ENCODE measurements around the gene CISTR. TPM values are rescaled to one million over a fixed set of nuclear protein-coding genes. Genes with fewer than 3 reads are reported as not detected.
A peak's percentile ranks its signal among the peaks of the same experiment; 100 is the strongest.

Gene CISTR
- total and polyA plus RNA-seq, 5 experiments from 2014 or later = not detected

DNA sequence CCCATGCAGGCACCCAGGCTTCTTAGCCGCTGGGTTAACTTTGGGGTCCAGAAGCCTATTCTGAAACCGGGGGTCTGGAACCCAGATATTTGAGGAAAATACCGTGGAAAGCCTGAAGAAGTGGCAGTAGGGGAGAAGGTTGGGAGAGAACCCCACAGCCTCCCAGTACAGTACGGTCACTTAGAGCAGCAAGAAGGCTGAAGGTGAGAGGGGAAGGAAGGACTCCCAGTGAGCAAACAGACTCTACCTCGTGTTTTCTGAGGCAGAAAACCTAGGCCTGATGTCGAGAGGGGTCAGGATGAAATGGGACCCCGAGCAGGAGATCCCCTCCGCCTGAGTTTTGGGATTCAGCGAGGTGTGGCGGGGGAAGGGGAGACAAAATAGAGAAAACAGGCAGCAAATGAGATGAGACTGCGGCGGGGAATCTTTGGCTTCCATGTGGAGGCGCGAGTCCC, 13.8 kb downstream of the CISTR start:
- Mint-ChIP-seq H3K4me1 (peaks cover 9 to 27% (median 21%) of the 10 kb centered on the region in 4 donors), H3K27me3 (peaks cover 13 to 52% (median 36%) of the 10 kb centered on the region in 5 donors), H3K27ac (peak overlapping the region in 5 of 10 donors; percentile 6 to 85 (median 66)), H3K36me3 (no peaks in the 10 kb centered on the region), H3K9me3 (no peaks in the 10 kb centered on the region), H3K4me3 (peak overlapping the region in 8 of 10 donors; percentile 67 to 91 (median 82))
- ATAC-seq (no peak), DNase-seq (no peak)
- POLR2A ChIA-PET = interaction anchor here (1.4 to 2.4 kb wide), 3 partner anchors 7 to 62 kb away, joined by 4 to 16 read pairs (median 6); partner anchors contain the start of genes ATP5MC2 and CALCOCO1

DNA sequence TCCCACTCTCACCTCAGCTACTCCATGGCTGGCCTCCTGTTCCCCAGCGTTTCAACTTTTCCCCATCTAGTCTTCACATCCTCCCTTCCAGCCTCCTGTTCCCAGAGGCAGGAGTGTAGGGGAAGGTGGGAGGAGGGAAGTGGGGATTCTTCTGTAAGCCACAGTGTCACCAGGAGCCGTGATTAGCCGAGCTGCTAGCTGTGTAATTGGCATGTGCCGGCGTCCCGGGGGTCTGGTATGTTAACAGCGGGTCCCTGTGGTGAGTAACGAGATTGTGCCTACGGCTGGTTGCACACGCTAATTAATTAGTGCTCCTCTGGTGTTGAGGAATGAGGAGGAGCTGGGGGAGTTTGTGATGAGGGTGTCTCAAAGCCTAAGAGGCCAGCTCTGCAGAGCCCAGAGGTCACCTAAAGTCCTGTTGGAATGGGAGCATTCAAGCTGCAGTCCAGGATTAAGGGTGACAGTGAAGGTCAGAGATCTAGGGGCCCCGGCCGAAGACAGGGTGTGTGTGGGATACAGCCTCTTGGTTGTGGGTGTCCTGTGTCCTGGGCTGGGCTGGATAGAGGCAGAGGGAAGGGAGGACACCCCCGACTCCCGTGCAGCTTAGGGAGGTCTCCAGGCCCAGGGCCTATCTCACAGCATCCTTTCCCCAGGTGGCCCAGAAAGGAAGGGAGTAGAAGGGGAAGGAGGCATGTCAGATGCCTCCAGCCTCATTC, 14.5 kb downstream of the CISTR start:
- Mint-ChIP-seq H3K36me3 (no peaks in the 10 kb centered on the region), H3K27ac (peak overlapping the region in 1 of 10 donors; percentile 57), H3K4me1 (peaks cover 9 to 27% (median 20%) of the 10 kb centered on the region in 4 donors), H3K9me3 (no peaks in the 10 kb centered on the region), H3K4me3 (peak overlapping the region in 5 of 10 donors; percentile 11 to 86 (median 31)), H3K27me3 (peaks cover 8 to 49% (median 30%) of the 10 kb centered on the region in 5 donors)
- DNase-seq = no peak
- no peak for ATAC-seq
- POLR2A ChIA-PET = interaction anchor here (1.4 kb wide), 1 partner anchor 15 kb away, joined by 3 read pairs; no protein-coding TSS in a partner anchor

DNA sequence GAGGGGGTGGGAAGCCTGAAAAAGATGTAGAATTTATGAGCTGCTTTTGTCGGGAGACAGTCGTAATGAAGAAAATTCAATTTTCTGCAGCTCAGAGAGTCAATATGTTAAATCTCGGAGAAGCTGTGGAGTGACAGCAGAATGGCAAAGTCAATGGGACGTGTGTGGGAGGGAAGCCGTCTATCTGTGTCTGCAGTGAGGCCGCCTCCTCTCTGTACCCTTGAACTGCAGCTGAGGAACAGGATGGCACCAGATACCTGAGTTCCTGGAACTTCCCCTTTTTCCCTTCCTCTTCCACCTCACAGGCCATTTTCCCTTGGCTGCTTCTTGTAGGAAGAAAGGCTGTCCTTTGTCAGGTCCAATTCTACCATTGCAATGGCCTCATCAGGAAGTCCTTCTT, 15.2 kb downstream of the CISTR start:
- H3K4me3 Mint-ChIP-seq = no peak overlapping the region
- peaks cover 9 to 27% (median 20%) of the 10 kb centered on the region in 4 donors for H3K4me1 Mint-ChIP-seq
- no peaks in the 10 kb centered on the region for H3K36me3 Mint-ChIP-seq
- ATAC-seq (no peak), DNase-seq (no peak)
- no peak overlapping the region for H3K27ac Mint-ChIP-seq
- no peaks in the 10 kb centered on the region for H3K9me3 Mint-ChIP-seq
- POLR2A ChIA-PET = interaction anchor here (1.4 kb wide), 1 partner anchor 14 kb away, joined by 3 read pairs; no protein-coding TSS in a partner anchor
- peaks cover 8 to 48% (median 23%) of the 10 kb centered on the region in 5 donors for H3K27me3 Mint-ChIP-seq

GRCh38 chr12:53735556-53735955, 16.2 kb downstream of the CISTR start:
- Mint-ChIP-seq H3K27ac (peak overlapping the region in 1 of 10 donors; percentile 18), H3K36me3 (no peaks in the 10 kb centered on the region), H3K4me3 (no peak overlapping the region), H3K4me1 (peaks cover 9 to 27% (median 20%) of the 10 kb centered on the region in 4 donors), H3K9me3 (no peaks in the 10 kb centered on the region), H3K27me3 (peaks cover 8 to 51% (median 20%) of the 10 kb centered on the region in 5 donors)
- POLR2A ChIA-PET = interaction anchor here (0.5 to 1.1 kb wide), 2 partner anchors 8 to 258 kb away, joined by 4 to 5 read pairs; partner anchors contain the start of gene CALCOCO1
- DNase-seq = no peak
- no peak for ATAC-seq

- Mint-ChIP-seq H3K4me1 (peaks cover 9 to 24% (median 17%) of the 10 kb centered on the region in 4 donors), H3K36me3 (no peaks in the 10 kb centered on the region), H3K27ac (peak overlapping the region in 1 of 10 donors; percentile 34), H3K27me3 (peaks cover 5 to 48% (median 17%) of the 10 kb centered on the region in 5 donors), H3K4me3 (no peak overlapping the region), H3K9me3 (no peaks in the 10 kb centered on the region)
- DNase-seq (no peak), ATAC-seq (no peak)
- POLR2A ChIA-PET = interaction anchor here (0.6 to 0.9 kb wide), 2 partner anchors 13 to 294 kb away, joined by 3 to 5 read pairs; no protein-coding TSS in a partner anchor
Measured at GRCh38 chr12:53734425-53734824, 17.4 kb downstream of the CISTR start.

DNA sequence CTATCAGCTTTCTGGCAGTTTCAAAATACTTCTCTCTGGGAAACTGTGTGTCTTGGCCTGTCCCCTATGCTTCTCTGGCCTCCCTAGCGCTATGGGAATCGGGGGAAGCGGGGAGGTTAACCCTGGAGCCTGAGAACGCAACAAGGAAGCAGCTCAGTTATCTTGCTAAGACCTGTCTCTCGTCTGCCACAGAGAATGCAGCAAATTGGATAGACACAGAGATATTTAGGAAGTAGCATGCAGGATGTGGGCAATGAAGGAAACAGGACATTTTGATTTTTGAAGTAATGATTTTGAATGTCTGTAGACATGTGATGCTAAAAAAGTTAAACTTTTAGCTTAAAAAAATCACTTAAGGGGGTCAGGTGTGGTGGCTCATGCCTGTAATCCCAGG, 18.0 kb downstream of the CISTR start:
- ATAC-seq = peak in 1 of 2 donors; percentile 46
- Mint-ChIP-seq H3K4me3 (no peak overlapping the region), H3K27ac (no peak overlapping the region), H3K27me3 (peaks cover 5 to 41% (median 13%) of the 10 kb centered on the region in 5 donors), H3K36me3 (no peaks in the 10 kb centered on the region), H3K9me3 (no peaks in the 10 kb centered on the region), H3K4me1 (peaks cover 9 to 18% (median 11%) of the 10 kb centered on the region in 4 donors)
- DNase-seq = no peak
- POLR2A ChIA-PET = interaction anchor here (1.0 kb wide), 1 partner anchor 10 kb away, joined by 5 read pairs; no protein-coding TSS in a partner anchor

DNA sequence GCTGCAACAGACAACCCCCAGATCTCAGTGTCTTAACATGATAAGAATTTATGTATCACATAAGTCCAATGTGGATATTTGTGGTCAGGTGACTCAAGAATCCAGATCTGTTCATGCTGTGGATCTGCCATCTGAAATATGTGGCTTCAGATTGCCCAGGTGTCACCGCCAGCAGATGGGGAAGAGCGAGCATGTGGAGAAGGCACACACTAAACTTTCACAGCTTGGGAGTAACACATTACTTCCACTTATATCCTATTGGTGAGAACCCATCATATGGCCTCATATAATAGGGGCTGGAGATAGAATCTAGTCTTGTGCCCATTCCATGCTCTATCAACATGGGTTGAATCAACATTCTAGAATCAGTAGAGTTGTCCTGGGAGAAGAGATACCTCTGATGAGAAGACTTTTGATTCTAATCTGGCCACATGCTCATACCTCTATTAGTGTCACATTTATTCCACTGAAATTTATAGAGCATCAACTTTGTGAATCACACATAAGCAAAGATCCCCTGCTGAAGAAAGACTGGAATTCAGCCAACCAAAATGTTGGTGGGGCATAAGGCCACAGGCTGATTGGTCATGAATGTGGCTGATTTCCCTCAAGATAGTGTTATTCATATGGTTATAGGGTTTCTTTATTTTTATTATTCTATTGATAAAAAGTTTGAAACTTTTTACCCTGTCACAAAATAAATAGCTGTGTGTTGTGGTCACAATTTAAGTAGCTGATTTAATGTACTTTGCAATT, 18.6 kb downstream of the CISTR start:
- POLR2A ChIA-PET = interaction anchor here (1.0 kb wide), 1 partner anchor 10 kb away, joined by 5 read pairs; no protein-coding TSS in a partner anchor

GRCh38 chr12:53729644-53730043, 22.1 kb downstream of the CISTR start:
- DNase-seq (no peak), ATAC-seq (no peak)
- Mint-ChIP-seq H3K4me1 (peaks cover 21 to 42% (median 32%) of the 10 kb centered on the region in 4 donors), H3K27ac (no peak overlapping the region), H3K27me3 (peaks cover 0 to 11% (median 0%) of the 10 kb centered on the region in 5 donors), H3K36me3 (peaks cover 0 to 3% (median 1%) of the 10 kb centered on the region in 3 donors), H3K4me3 (no peak overlapping the region), H3K9me3 (no peaks in the 10 kb centered on the region)
- POLR2A ChIA-PET = interaction anchor here (2.8 kb wide), 1 partner anchor 10 kb away, joined by 16 read pairs; no protein-coding TSS in a partner anchor

More for the DNA sequence above, 18.6 kb downstream of the CISTR start:
- DNase-seq (no peak), ATAC-seq (no peak)
- no peaks in the 10 kb centered on the region for H3K9me3 Mint-ChIP-seq
- peaks cover 4 to 40% (median 13%) of the 10 kb centered on the region in 5 donors for H3K27me3 Mint-ChIP-seq
- peaks cover 7 to 12% (median 10%) of the 10 kb centered on the region in 4 donors for H3K4me1 Mint-ChIP-seq
- no peak overlapping the region for H3K4me3 Mint-ChIP-seq
- no peaks in the 10 kb centered on the region for H3K36me3 Mint-ChIP-seq
- peak overlapping the region in 1 of 10 donors; percentile 9 for H3K27ac Mint-ChIP-seq

DNA sequence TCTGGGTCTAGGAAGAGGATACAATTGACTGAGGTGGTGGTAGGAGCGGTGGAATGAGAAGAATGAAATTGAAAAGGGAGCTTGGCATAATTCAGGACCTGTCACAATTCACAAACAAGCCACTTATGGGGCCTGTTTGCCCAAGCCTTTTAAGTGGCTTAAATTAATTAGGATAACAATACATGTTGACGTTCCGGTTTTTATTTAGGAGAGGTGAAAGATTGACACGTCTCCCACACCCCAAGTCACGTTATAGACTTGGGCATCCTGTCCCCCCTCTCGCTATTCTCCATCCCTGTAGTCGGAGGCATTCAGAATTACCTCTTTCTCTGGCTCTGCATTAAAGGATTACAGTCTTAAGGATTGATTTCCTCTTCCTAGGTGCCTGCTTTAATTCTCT, 23.6 kb downstream of the CISTR start:
- no peaks in the 10 kb centered on the region for H3K9me3 Mint-ChIP-seq
- peak overlapping the region; percentile 83 to 96 (median 94) for H3K27ac Mint-ChIP-seq
- ATAC-seq (no peak), DNase-seq (no peak)
- H3K27me3 Mint-ChIP-seq = peaks cover 0 to 7% (median 0%) of the 10 kb centered on the region in 5 donors
- H3K4me1 Mint-ChIP-seq = peaks cover 17 to 40% (median 26%) of the 10 kb centered on the region in 4 donors
- H3K4me3 Mint-ChIP-seq = peak overlapping the region; percentile 87 to 99 (median 94)
- POLR2A ChIA-PET = interaction anchor here (0.7 to 3.2 kb wide), 8 partner anchors 8 to 227 kb away, joined by 3 to 16 read pairs (median 6); partner anchors contain the start of genes CISTR and TARBP2
- peaks cover 0 to 17% (median 4%) of the 10 kb centered on the region in 3 donors for H3K36me3 Mint-ChIP-seq

DNA sequence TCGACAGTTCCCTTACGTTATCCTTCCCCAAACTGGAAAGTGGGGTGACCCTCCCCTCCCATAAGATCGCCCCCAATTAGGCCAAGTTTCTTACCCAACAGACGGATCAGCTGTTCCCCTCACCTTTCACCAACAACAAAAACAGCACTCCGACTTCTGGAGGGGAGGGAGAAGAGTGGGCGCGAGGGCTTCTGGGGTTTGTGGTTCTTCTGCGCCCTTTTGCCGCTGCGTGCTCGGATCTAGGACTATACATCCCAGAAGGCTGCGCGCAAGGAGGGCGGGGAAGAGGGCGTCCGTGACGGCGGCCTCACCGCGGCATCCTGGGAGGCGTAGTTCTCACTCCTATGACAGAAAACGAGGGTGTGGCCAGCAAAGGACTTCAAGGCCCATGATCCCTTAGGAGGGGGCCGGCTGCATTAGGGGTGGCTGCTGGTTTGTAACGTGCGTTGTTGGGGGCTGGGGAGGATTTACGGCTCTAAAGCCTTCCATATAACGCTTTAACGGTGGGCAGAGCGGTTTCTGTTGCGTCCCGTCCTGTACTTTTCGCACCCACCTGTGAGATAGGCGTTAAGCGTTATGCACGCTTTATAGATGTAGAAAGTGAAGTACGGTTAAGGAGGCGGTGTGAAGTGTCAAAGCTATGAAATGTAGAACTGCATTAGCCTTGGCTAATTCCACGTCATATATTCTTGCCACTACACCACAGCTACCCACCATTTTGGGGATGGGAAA, 24.3 kb downstream of the CISTR start, which contains the start of gene CALCOCO1:
CALCOCO1 (minus strand) TSS at position 143 of the 732 bp plus-strand sequence. CDS start 2,210 bp downstream, outside the sequence.
- H3K36me3 Mint-ChIP-seq = peaks cover 0 to 25% (median 7%) of the 10 kb centered on the region in 3 donors
- peaks cover 0 to 3% (median 0%) of the 10 kb centered on the region in 5 donors for H3K27me3 Mint-ChIP-seq
- DNase-seq = peak; percentile 90 to 98 (median 97)
- H3K9me3 Mint-ChIP-seq = no peaks in the 10 kb centered on the region
- H3K27ac Mint-ChIP-seq = peak within 1 kb of the TSS; percentile 83 to 96 (median 94)
- peak within 1 kb of the TSS; percentile 87 to 99 (median 94) for H3K4me3 Mint-ChIP-seq
- ATAC-seq = peak; percentile 97 to 98
- peaks cover 17 to 40% (median 26%) of the 10 kb centered on the region in 4 donors for H3K4me1 Mint-ChIP-seq
- POLR2A ChIA-PET = interaction anchor here (0.6 to 3.2 kb wide), 10 partner anchors 8 to 305 kb away, joined by 3 to 16 read pairs (median 4); partner anchors contain the start of genes CISTR and TARBP2

DNA sequence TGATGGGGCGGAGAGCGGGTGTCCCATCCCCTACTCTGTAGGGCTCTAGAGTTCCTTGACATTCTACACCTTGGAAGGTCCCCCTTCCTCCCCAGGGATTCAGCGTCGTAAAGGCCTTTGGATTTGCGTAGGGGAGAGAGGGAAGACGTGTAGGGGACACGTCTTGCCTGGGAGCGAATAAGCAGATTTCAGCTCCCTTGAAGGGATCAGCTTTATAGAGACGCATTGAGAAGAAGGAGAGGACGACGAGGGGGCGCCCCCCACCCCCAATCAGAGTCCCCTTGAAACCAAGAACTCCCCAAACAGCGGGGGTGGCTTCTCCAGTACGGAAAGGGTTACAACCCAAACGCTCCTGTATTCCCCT, 24.9 kb downstream of the CISTR start:
- POLR2A ChIA-PET = interaction anchor here (0.6 to 3.2 kb wide), 8 partner anchors 9 to 402 kb away, joined by 3 to 16 read pairs (median 6); partner anchors contain the start of gene CISTR
- Mint-ChIP-seq H3K36me3 (peaks cover 0 to 30% (median 10%) of the 10 kb centered on the region in 3 donors), H3K9me3 (no peaks in the 10 kb centered on the region), H3K27ac (peak overlapping the region; percentile 83 to 96 (median 94)), H3K27me3 (peaks cover 0 to 3% (median 0%) of the 10 kb centered on the region in 5 donors), H3K4me3 (peak overlapping the region; percentile 87 to 99 (median 94)), H3K4me1 (peaks cover 17 to 40% (median 26%) of the 10 kb centered on the region in 4 donors)
- no peak for DNase-seq
- ATAC-seq = no peak

Data from naive thymus-derived CD8-positive, alpha-beta T cell (primary cell).